ENCODE results near the gene MAP2K4. TPM values are rescaled to one million over a fixed set of nuclear protein-coding genes. Genes with fewer than 3 reads are reported as not detected.
A peak's percentile ranks its signal among the peaks of the same experiment; 100 is the strongest.

MAP2K4 gene
- total and polyA plus RNA-seq, 2 experiments from 2014 or later, result 24.5 to 34.5 TPM

DNA sequence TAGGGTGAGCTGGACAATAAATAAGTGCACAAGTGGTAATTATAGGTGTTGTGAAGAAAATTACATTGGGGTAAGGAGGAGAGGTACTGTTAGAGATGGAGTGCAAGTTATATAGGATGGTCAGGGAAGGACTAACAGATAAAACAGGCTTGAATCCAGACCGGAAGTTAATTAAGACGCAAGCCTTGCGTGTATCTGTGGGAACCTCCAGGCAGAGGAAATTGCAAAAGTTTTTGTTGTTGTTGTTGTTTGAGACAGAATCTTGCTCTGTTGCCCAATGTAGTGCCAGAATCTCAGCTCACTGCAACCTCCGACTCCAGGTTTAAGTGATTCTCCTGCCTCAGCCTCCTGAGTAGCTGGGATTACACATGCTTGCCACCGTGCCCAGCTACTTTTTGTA, 21.0 kb upstream of the MAP2K4 start:
- no peaks in the 10 kb centered on the region for H3K9me3 ChIP-seq (ENCODE audit: low read depth)
- in situ Hi-C loops (cut with MboI), result loop anchor here (10.0 kb wide), 1 partner anchor 65 kb away; no protein-coding TSS in a partner anchor
- H3F3A ChIP-seq (ENCODE audit: insufficient read depth), result no peaks in the 10 kb centered on the region
- WGBS, 2 experiments (ENCODE audit: low coverage in 1 of 2, low lambda C conversion rate in 2 of 2, missing lambda C conversion rate in 2 of 2), result 93 to 97% methylated on average over 5 of the region's 5 CpGs
- H3K36me3 ChIP-seq (ENCODE audit: low read depth), result no peaks in the 10 kb centered on the region
- H3K9ac ChIP-seq, result no peak overlapping the region
- H3K27ac ChIP-seq, result no peak overlapping the region
- H2AFZ ChIP-seq, result no peak overlapping the region
- H3K79me2 ChIP-seq (ENCODE audit: insufficient read depth), result peaks cover 18% of the 10 kb centered on the region; the same call in 1 of the 2 replicates
- no peaks in the 10 kb centered on the region for H3K27me3 ChIP-seq (replicated peaks; ENCODE audit: insufficient read depth)
- no peaks in the 10 kb centered on the region for H3K9me2 ChIP-seq (ENCODE audit: insufficient read depth)
- no peak overlapping the region for H3K4me2 ChIP-seq (ENCODE audit: unreplicated experiment)
- no peak overlapping the region for H3K4me3 ChIP-seq
- no peak for TF ChIP-seq EZH2phosphoT487 (IDR thresholded peaks at IDR 0.05; ENCODE audit: insufficient read depth, low read depth)
- no peak for TF ChIP-seq EZH2 (IDR thresholded peaks at IDR 0.05; ENCODE audit: insufficient read depth, poor library complexity, severe bottlenecking)
- H4K20me1 ChIP-seq (ENCODE audit: insufficient read depth), result no peaks in the 10 kb centered on the region
- peaks cover 6% of the 10 kb centered on the region for H3K4me1 ChIP-seq (ENCODE audit: insufficient read depth)
- no peak for DNase-seq

- no peak for TF ChIP-seq EZH2 (IDR thresholded peaks at IDR 0.05; ENCODE audit: insufficient read depth, poor library complexity, severe bottlenecking)
- TF ChIP-seq EZH2phosphoT487 (IDR thresholded peaks at IDR 0.05; ENCODE audit: insufficient read depth, low read depth), result no peak
- Histone ChIP-seq H3K4me3 (no peak overlapping the region), H3K9me3 (ENCODE audit: low read depth) (no peaks in the 10 kb centered on the region), H3K79me2 (ENCODE audit: insufficient read depth) (no peaks in the 10 kb centered on the region), H4K20me1 (ENCODE audit: insufficient read depth) (no peaks in the 10 kb centered on the region), H3F3A (ENCODE audit: insufficient read depth) (no peaks in the 10 kb centered on the region), H3K9me2 (ENCODE audit: insufficient read depth) (no peaks in the 10 kb centered on the region), H3K27me3 (replicated peaks; ENCODE audit: insufficient read depth) (no peaks in the 10 kb centered on the region), H3K27ac (no peak overlapping the region), H3K4me1 (ENCODE audit: insufficient read depth) (no peaks in the 10 kb centered on the region), H2AFZ (no peak overlapping the region), H3K4me2 (ENCODE audit: unreplicated experiment) (no peak overlapping the region), H3K36me3 (ENCODE audit: low read depth) (no peaks in the 10 kb centered on the region), H3K9ac (no peak overlapping the region)
- DNase-seq, result no peak
- in situ Hi-C loops (cut with MboI), result loop anchor here (10.0 kb wide), 1 partner anchor 57 kb away; no protein-coding TSS in a partner anchor
- 69 to 80% methylated on average over 5 of the region's 5 CpGs for WGBS, 2 experiments (ENCODE audit: low coverage in 1 of 2, low lambda C conversion rate in 2 of 2, missing lambda C conversion rate in 2 of 2)
Observed at GRCh38 chr17:12007466-12007865, 13.2 kb upstream of the MAP2K4 start.

GRCh38 chr17:12021623-12022140, 1.0 kb downstream of the MAP2K4 start:
- H3K9me2 ChIP-seq (ENCODE audit: insufficient read depth), result no peaks in the 10 kb centered on the region
- TF ChIP-seq EZH2 (IDR thresholded peaks at IDR 0.05; ENCODE audit: insufficient read depth, poor library complexity, severe bottlenecking), result no peak
- no peak for TF ChIP-seq EZH2phosphoT487 (IDR thresholded peaks at IDR 0.05; ENCODE audit: insufficient read depth, low read depth)
- in situ Hi-C loops (cut with MboI), result no loop called here
- WGBS, 2 experiments (ENCODE audit: low coverage in 1 of 2, low lambda C conversion rate in 2 of 2, missing lambda C conversion rate in 2 of 2), result 2% methylated on average over 3 of the region's 3 CpGs
- H3K9ac ChIP-seq, result peak overlapping the region; percentile 92
- H2AFZ ChIP-seq, result peak overlapping the region; percentile 84; the same call in 1 of the 2 replicates
- H3K79me2 ChIP-seq (ENCODE audit: insufficient read depth), result peaks cover 55% of the 10 kb centered on the region
- H4K20me1 ChIP-seq (ENCODE audit: insufficient read depth), result peaks cover 15% of the 10 kb centered on the region
- no peaks in the 10 kb centered on the region for H3K36me3 ChIP-seq (ENCODE audit: low read depth)
- H3K4me2 ChIP-seq (ENCODE audit: unreplicated experiment), result peak overlapping the region; percentile 81
- H3K27ac ChIP-seq, result no peak overlapping the region
- no peaks in the 10 kb centered on the region for H3K27me3 ChIP-seq (replicated peaks; ENCODE audit: insufficient read depth)
- H3K4me3 ChIP-seq, result peak overlapping the region; percentile 75
- DNase-seq, result no peak
- peaks cover 16% of the 10 kb centered on the region; the same call in 1 of the 2 replicates for H3F3A ChIP-seq (ENCODE audit: insufficient read depth)
- no peaks in the 10 kb centered on the region for H3K9me3 ChIP-seq (ENCODE audit: low read depth)
- H3K4me1 ChIP-seq (ENCODE audit: insufficient read depth), result peaks cover 33% of the 10 kb centered on the region

- TF ChIP-seq EZH2 (IDR thresholded peaks at IDR 0.05; ENCODE audit: insufficient read depth, poor library complexity, severe bottlenecking) (no peak), EZH2phosphoT487 (IDR thresholded peaks at IDR 0.05; ENCODE audit: insufficient read depth, low read depth) (no peak)
- H3K79me2 ChIP-seq (ENCODE audit: insufficient read depth), result peaks cover 61% of the 10 kb centered on the region
- peak overlapping the region; percentile 81 for H3K4me2 ChIP-seq (ENCODE audit: unreplicated experiment)
- H3F3A ChIP-seq (ENCODE audit: insufficient read depth), result peaks cover 16% of the 10 kb centered on the region; the same call in 1 of the 2 replicates
- in situ Hi-C loops (cut with MboI), result no loop called here
- no peaks in the 10 kb centered on the region for H3K9me3 ChIP-seq (ENCODE audit: low read depth)
- H3K9me2 ChIP-seq (ENCODE audit: insufficient read depth), result no peaks in the 10 kb centered on the region
- peaks cover 15% of the 10 kb centered on the region for H4K20me1 ChIP-seq (ENCODE audit: insufficient read depth)
- no peak overlapping the region for H3K27ac ChIP-seq
- no peak overlapping the region for H2AFZ ChIP-seq
- peak overlapping the region; percentile 92; the same call in 1 of the 2 replicates for H3K9ac ChIP-seq
- peak overlapping the region; percentile 75 for H3K4me3 ChIP-seq
- no peaks in the 10 kb centered on the region for H3K27me3 ChIP-seq (replicated peaks; ENCODE audit: insufficient read depth)
- no peaks in the 10 kb centered on the region for H3K36me3 ChIP-seq (ENCODE audit: low read depth)
- WGBS, 2 experiments (ENCODE audit: low coverage in 1 of 2, low lambda C conversion rate in 2 of 2, missing lambda C conversion rate in 2 of 2), result 60 to 74% methylated on average over 2 of the region's 2 CpGs
- DNase-seq, result no peak
- H3K4me1 ChIP-seq (ENCODE audit: insufficient read depth), result peaks cover 33% of the 10 kb centered on the region
Observed at GRCh38 chr17:12022310-12022709, 1.6 kb downstream of the MAP2K4 start.
